GM19025 (cell line): ENCODE results near the gene SERF1B.
"Not testable (repeated sequence)": the region's sequence is repeated elsewhere in the genome, so short reads cannot be mapped to it uniquely, and the experiment has no call there.

Experiments used
- ATAC-seq: cut with Tn5 transposase; IDR thresholded peaks from one replicate; pipeline ENCODE4 v1.9.1; 2021; ENCODE audit warnings: mild to moderate bottlenecking, low read depth, moderate library complexity; ENCODE audit not compliant: unreplicated experiment

SERF1B gene

GRCh38 chr5:70025106-70025844, at the start of gene SERF1B:
TSS of gene SERF1B (plus strand) at chr5:70025251. CDS start at chr5:70025452, 201 bp downstream.
- peak; percentile 97 for ATAC-seq

GRCh38 chr5:69991713-69992112, 33.3 kb upstream of the SERF1B start:
- not testable (repeated sequence) for ATAC-seq

GRCh38 chr5:69995535-69995934, 29.5 kb upstream of the SERF1B start:
- not testable (repeated sequence) for ATAC-seq

- not testable (repeated sequence) for ATAC-seq
These were observed 4.4 kb upstream of the SERF1B start for GRCh38 chr5:70020660-70021059.

GRCh38 chr5:70025845-70026145, 744 bp downstream of the SERF1B start:
- peak; percentile 9 for ATAC-seq

GRCh38 chr5:70031204-70031603, 6.2 kb downstream of the SERF1B start:
- not testable (repeated sequence) for ATAC-seq

- ATAC-seq: not testable (repeated sequence)
These were observed 16.4 kb downstream of the SERF1B start for GRCh38 chr5:70041411-70041810.

- peak; percentile 12 for ATAC-seq
These were observed 24.7 kb downstream of the SERF1B start for GRCh38 chr5:70049790-70050142.

GRCh38 chr5:70056289-70056942, 31.4 kb downstream of the SERF1B start:
- not testable (repeated sequence) for ATAC-seq

- ATAC-seq: not testable (repeated sequence)
These were observed 32.1 kb downstream of the SERF1B start for GRCh38 chr5:70057140-70057539.

GRCh38 chr5:70077632-70078031, 52.6 kb downstream of the SERF1B start:
- not testable (repeated sequence) for ATAC-seq

- ATAC-seq: not testable (repeated sequence)
These were observed 63.9 kb downstream of the SERF1B start for GRCh38 chr5:70088907-70089464.

- not testable (repeated sequence) for ATAC-seq
These were observed 66.7 kb downstream of the SERF1B start for GRCh38 chr5:70091776-70092175.
